ENCODE results near the gene WDFY2.
"Not testable (repeated sequence)": the region's sequence is repeated elsewhere in the genome, so short reads cannot be mapped to it uniquely, and the experiment has no call there.

The WDFY2 gene

GRCh38 chr13:51564671-51565070, 19.6 kb upstream of the WDFY2 start:
- DNase-seq (ENCODE audit: low read depth): no peak

- not testable (repeated sequence) for DNase-seq (ENCODE audit: low read depth)
Observed at GRCh38 chr13:51569001-51569400, 15.3 kb upstream of the WDFY2 start.

GRCh38 chr13:51576754-51577153, 7.5 kb upstream of the WDFY2 start:
- DNase-seq (ENCODE audit: low read depth): no peak

GRCh38 chr13:51577690-51578089, 6.6 kb upstream of the WDFY2 start:
- no peak for DNase-seq (ENCODE audit: low read depth)

- no peak for DNase-seq (ENCODE audit: low read depth)
Observed at GRCh38 chr13:51579676-51580075, 4.6 kb upstream of the WDFY2 start.

- no peak for DNase-seq (ENCODE audit: low read depth)
Observed at GRCh38 chr13:51581148-51581820, 3.0 kb upstream of the WDFY2 start.

GRCh38 chr13:51583469-51583874, 790 bp upstream of the WDFY2 start:
- DNase-seq (ENCODE audit: low read depth): no peak

GRCh38 chr13:51584731-51585672, 740 bp downstream of the WDFY2 start:
- DNase-seq (ENCODE audit: low read depth): peak; percentile 42

- DNase-seq (ENCODE audit: low read depth): no peak
Observed at GRCh38 chr13:51585696-51586095, 1.4 kb downstream of the WDFY2 start.

- no peak for DNase-seq (ENCODE audit: low read depth)
Observed at GRCh38 chr13:51587372-51587771, 3.1 kb downstream of the WDFY2 start.

GRCh38 chr13:51588406-51588949, 4.2 kb downstream of the WDFY2 start:
- DNase-seq (ENCODE audit: low read depth): no peak

- DNase-seq (ENCODE audit: low read depth): no peak
Observed at GRCh38 chr13:51589793-51590192, 5.5 kb downstream of the WDFY2 start.

GRCh38 chr13:51590231-51590970, 6.1 kb downstream of the WDFY2 start:
- no peak for DNase-seq (ENCODE audit: low read depth)

- no peak for DNase-seq (ENCODE audit: low read depth)
Observed at GRCh38 chr13:51590971-51591627, 6.8 kb downstream of the WDFY2 start.

GRCh38 chr13:51591938-51592337, 7.7 kb downstream of the WDFY2 start:
- DNase-seq (ENCODE audit: low read depth): not testable (repeated sequence)

GRCh38 chr13:51594432-51594831, 10.2 kb downstream of the WDFY2 start:
- no peak for DNase-seq (ENCODE audit: low read depth)

- no peak for DNase-seq (ENCODE audit: low read depth)
Observed at GRCh38 chr13:51595416-51595815, 11.2 kb downstream of the WDFY2 start.

GRCh38 chr13:51596541-51596940, 12.3 kb downstream of the WDFY2 start:
- DNase-seq (ENCODE audit: low read depth): no peak

- no peak for DNase-seq (ENCODE audit: low read depth)
Observed at GRCh38 chr13:51599444-51600176, 15.3 kb downstream of the WDFY2 start.

- no peak for DNase-seq (ENCODE audit: low read depth)
Observed at GRCh38 chr13:51600703-51601102, 16.4 kb downstream of the WDFY2 start.

Data from stimulated activated CD4-positive, alpha-beta T cell treated with anti-CD3 and anti-CD28 coated beads, Interleukin-2, amount 100 ng/mL, for 4 hours (primary cell).